Measurements from ENCODE around the gene CDC42EP5.

CDC42EP5 gene

DNA sequence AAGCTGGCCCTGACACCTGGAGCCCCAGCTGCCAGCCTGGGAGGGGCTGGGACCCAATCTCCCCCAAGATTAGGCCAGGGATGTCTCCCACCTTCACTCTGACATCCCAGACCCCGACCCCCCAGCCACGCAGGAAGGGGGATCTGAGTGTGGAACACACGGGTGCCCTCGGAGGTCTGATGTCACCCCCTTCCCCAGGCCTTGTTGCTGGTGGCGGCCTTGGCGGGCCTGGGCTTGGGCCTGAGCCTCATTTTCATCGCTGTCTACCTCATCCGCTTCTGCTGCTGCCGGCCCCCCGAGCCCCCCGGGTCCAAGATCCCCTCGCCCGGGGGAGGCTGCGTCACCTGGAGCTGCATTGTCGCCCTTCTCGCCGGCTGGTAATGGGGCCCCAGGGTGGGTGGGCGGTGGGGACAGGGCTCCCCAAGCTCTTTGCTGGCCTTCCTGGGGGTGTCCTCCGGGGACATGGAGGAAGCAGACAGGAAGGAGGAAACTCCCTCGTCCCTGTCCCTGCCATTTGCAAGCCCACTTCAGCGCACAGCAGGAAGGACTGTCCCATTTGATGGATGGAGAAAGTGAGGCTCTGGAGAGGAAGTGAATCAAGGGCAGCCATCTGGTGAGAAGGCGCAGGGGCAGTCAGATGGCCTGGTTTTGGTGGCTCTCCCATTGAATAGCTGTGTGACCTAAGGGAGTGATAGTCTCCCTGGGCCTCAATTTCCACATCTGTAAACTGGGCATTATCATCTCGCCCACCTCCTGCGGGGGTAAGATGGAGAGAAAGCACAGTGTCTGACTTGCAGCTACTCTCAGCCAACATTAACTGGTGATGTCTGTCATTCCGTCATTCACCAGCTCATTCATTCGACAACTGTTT is 53.9 kb downstream of the CDC42EP5 start:
- H3K4me3 ChIP-seq (ENCODE audit: low read length in 2 of 2), result no peak overlapping the region
- no peaks in the 10 kb centered on the region for H3K9me3 ChIP-seq (ENCODE audit: control insufficient read depth in 2 of 2, low read length in 2 of 2)
- peaks cover 22 to 31% of the 10 kb centered on the region in 2 donors for H3K27me3 ChIP-seq (ENCODE audit: control insufficient read depth in 2 of 2, insufficient read depth in 2 of 2, low read length in 2 of 2)
- no peaks in the 10 kb centered on the region for H3K4me1 ChIP-seq (ENCODE audit: control insufficient read depth in 2 of 2, insufficient read depth in 2 of 2, low read length in 2 of 2)
- no peak overlapping the region for H3K9ac ChIP-seq (ENCODE audit: low read depth in 1 of 2, low read length in 2 of 2)
- H3K36me3 ChIP-seq (ENCODE audit: control insufficient read depth in 2 of 2, insufficient read depth in 2 of 2, low read length in 2 of 2), result no peaks in the 10 kb centered on the region
- H3K27ac ChIP-seq (ENCODE audit: low read depth in 2 of 2, low read length in 2 of 2), result no peak overlapping the region

DNA sequence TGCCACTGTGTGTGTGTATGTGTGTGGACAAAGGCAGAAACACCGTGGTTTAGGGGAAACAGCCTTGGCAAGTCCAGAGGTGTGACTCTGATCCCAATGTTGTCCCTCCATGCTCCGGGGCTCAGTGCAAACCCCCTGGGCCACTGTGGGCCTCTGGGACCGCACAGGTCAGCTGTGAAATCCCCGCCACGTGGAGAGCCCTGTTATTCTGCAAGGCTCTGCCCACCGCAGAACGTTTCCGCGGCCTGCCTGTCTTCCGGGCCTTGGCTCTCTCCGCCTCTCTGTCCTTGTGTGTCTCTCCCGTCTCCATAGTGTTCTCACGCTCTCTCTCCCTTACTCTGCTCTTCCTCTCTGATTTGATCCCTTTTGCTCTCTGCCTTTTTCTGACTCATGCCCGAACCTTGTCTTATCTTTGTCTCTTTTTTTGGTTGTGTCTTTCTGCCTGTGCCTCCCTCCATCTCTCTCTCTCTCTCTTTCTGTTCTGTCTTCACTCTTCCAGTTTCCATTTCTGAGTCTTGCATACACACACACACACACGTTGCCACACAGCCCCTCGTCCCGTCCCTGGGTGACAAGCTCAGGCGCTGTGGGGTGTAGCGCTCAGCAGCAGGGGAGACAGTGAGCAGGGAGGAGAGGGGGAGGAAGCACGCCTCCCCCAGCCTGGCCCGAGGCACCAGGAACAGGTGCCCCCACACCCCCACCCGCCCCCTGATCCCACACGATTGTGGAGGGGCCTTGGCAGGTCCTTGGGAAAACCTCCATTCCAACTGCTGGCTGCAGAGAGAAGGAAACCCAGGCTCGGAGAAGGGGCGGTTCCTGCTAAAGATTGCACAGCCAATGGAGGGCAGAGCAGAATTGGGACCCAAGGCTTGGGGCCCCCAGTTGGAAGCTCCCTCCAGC is 54.8 kb downstream of the CDC42EP5 start:
- no peaks in the 10 kb centered on the region for H3K9me3 ChIP-seq (ENCODE audit: control insufficient read depth in 2 of 2, low read length in 2 of 2)
- H3K4me1 ChIP-seq (ENCODE audit: control insufficient read depth in 2 of 2, insufficient read depth in 2 of 2, low read length in 2 of 2), result no peaks in the 10 kb centered on the region
- H3K27ac ChIP-seq (ENCODE audit: low read depth in 2 of 2, low read length in 2 of 2), result no peak overlapping the region
- no peaks in the 10 kb centered on the region for H3K36me3 ChIP-seq (ENCODE audit: control insufficient read depth in 2 of 2, insufficient read depth in 2 of 2, low read length in 2 of 2)
- H3K27me3 ChIP-seq (ENCODE audit: control insufficient read depth in 2 of 2, insufficient read depth in 2 of 2, low read length in 2 of 2), result peaks cover 22 to 31% of the 10 kb centered on the region in 2 donors
- no peak overlapping the region for H3K9ac ChIP-seq (ENCODE audit: low read depth in 1 of 2, low read length in 2 of 2)
- H3K4me3 ChIP-seq (ENCODE audit: low read length in 2 of 2), result no peak overlapping the region

DNA sequence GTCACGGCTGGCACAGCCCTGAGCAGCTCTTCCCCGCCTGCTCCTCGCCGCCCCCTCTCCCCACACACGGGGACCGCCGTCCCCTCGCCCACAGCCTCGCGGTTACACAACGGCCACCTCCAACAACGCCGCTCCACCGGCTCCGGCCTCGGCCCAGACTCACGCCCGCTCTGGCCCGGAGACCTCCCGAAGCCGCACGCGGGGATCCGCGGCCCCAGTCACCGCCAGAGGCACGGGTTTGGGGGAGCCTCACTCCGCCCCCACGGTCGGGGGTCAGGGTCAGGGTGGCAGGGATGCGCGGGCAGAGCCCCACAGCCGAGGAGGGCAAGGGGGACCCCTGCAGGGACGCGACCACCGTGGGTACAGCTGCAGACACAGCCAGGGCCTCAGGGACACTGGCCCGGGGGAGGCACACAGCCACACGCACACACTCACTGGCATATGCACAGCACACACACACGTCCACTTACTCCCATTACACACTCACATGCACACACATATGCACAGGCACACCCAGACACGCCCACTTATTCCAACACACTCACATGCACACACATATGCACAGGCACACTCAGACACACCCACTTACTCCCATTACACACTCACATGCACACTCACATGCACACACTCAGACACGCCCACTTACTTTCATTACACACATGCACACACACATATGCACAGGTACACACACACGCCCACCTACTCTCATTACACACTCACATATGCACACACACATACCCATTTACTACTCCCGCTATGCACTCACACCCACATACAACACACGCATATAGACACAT is 56.2 kb downstream of the CDC42EP5 start:
- no peak overlapping the region for H3K27ac ChIP-seq (ENCODE audit: low read depth in 2 of 2, low read length in 2 of 2)
- peaks cover 22 to 30% of the 10 kb centered on the region in 2 donors for H3K27me3 ChIP-seq (ENCODE audit: control insufficient read depth in 2 of 2, insufficient read depth in 2 of 2, low read length in 2 of 2)
- no peak overlapping the region for H3K9ac ChIP-seq (ENCODE audit: low read depth in 1 of 2, low read length in 2 of 2)
- no peaks in the 10 kb centered on the region for H3K36me3 ChIP-seq (ENCODE audit: control insufficient read depth in 2 of 2, insufficient read depth in 2 of 2, low read length in 2 of 2)
- H3K4me3 ChIP-seq (ENCODE audit: low read length in 2 of 2), result no peak overlapping the region
- H3K9me3 ChIP-seq (ENCODE audit: control insufficient read depth in 2 of 2, low read length in 2 of 2), result no peaks in the 10 kb centered on the region
- no peaks in the 10 kb centered on the region for H3K4me1 ChIP-seq (ENCODE audit: control insufficient read depth in 2 of 2, insufficient read depth in 2 of 2, low read length in 2 of 2)

DNA sequence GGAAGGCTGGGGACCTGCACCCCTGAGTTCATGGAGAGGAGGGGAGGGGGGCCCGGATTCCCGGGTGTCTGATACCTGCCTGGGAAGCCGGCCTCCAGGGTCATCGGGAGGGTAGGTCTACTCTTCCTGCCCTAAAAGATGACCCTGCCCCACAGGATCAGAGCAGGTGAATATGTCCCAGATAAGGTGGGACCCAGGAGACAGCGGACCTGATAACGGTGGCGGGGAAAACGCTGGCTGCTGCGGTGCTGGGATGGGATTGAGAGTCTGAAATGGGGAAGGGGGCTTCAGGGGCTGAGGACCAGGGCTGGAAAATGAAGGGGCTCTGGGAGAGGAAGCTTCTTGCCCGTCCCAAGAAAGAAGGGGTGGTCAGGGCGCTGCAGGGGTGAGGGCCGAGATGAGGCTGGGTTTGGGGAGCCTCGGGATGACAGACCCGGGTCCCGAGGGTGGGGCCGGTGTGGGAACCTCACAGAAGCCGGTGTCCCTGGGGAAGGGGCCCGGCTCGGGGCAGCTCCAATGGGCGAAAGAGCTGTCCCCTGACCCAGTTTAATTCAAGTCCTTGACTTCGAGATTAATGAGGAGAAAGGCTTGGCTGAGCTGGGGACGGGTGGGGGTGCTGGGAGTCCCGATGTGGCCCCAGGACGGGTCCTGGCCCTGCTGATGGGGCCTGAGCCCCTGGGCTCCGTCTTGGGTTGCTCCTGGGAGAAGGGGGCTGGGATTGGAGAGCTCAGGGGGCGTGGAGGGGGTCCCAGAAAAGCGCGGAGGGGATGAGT is 57.0 kb downstream of the CDC42EP5 start:
- no peaks in the 10 kb centered on the region for H3K4me1 ChIP-seq (ENCODE audit: control insufficient read depth in 2 of 2, insufficient read depth in 2 of 2, low read length in 2 of 2)
- no peak overlapping the region for H3K27ac ChIP-seq (ENCODE audit: low read depth in 2 of 2, low read length in 2 of 2)
- H3K9ac ChIP-seq (ENCODE audit: low read depth in 1 of 2, low read length in 2 of 2), result no peak overlapping the region
- no peaks in the 10 kb centered on the region for H3K9me3 ChIP-seq (ENCODE audit: control insufficient read depth in 2 of 2, low read length in 2 of 2)
- H3K27me3 ChIP-seq (ENCODE audit: control insufficient read depth in 2 of 2, insufficient read depth in 2 of 2, low read length in 2 of 2), result peaks cover 22 to 29% of the 10 kb centered on the region in 2 donors
- H3K4me3 ChIP-seq (ENCODE audit: low read length in 2 of 2), result no peak overlapping the region
- no peaks in the 10 kb centered on the region for H3K36me3 ChIP-seq (ENCODE audit: control insufficient read depth in 2 of 2, insufficient read depth in 2 of 2, low read length in 2 of 2)

DNA sequence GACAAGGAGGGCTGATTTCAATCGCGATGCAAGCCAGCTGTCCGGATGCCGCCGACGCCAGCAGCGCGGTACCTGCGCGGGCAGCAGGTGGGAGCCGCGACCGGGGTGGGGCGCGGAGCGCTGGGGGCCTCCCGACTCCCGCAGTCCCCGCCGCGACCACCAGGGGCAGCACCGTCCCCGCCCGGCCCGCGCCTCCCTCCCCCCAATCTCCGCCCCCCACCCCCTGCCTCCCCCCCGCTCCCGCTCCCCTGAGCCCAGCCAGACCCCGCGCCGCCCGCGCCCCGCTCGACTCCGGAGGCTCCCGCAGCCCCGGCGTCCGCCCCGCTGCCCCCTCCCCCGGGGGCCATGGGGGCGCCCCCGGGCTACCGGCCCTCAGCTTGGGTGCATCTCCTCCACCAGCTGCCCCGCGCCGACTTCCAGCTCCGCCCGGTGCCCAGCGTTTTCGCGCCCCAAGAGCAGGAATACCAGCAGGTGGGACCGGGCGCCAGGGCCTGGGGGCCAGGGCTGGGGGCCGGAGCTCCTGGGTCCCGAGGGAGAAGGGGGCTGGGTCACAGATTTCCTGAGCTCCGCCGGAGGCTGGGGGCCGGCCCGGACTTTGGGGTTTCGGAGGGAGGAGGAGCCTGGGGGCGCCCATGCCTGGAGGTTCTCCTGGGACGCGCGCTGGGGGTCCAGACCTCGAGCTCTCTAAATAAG is 57.7 kb downstream of the CDC42EP5 start, which contains the start of gene TTYH1:
Gene TTYH1, plus strand, starts transcription at position 257 of the 693 bp plus-strand sequence. Its CDS starts 89 bp downstream, at position 346.
- H3K27ac ChIP-seq (ENCODE audit: low read depth in 2 of 2, low read length in 2 of 2), result no peak within 1 kb of the TSS
- H3K36me3 ChIP-seq (ENCODE audit: control insufficient read depth in 2 of 2, insufficient read depth in 2 of 2, low read length in 2 of 2), result no peaks in the 10 kb centered on the region
- H3K4me1 ChIP-seq (ENCODE audit: control insufficient read depth in 2 of 2, insufficient read depth in 2 of 2, low read length in 2 of 2), result no peaks in the 10 kb centered on the region
- H3K27me3 ChIP-seq (ENCODE audit: control insufficient read depth in 2 of 2, insufficient read depth in 2 of 2, low read length in 2 of 2), result peaks cover 19 to 29% of the 10 kb centered on the region in 2 donors
- H3K4me3 ChIP-seq (ENCODE audit: low read length in 2 of 2), result no peak within 1 kb of the TSS
- no peaks in the 10 kb centered on the region for H3K9me3 ChIP-seq (ENCODE audit: control insufficient read depth in 2 of 2, low read length in 2 of 2)
- no peak within 1 kb of the TSS for H3K9ac ChIP-seq (ENCODE audit: low read depth in 1 of 2, low read length in 2 of 2)

Measured in mucosa of rectum (tissue), 2 donors.